CD4-positive, alpha-beta T cell treated with Interferon gamma for 1 hour (primary cell): ENCODE data around the gene ALKBH5.
A peak's percentile ranks its signal among the peaks of the same experiment; 100 is the strongest.
"Not testable (repeated sequence)": the region's sequence is repeated elsewhere in the genome, so short reads cannot be mapped to it uniquely, and the experiment has no call there.

Experiments used
- DNase-seq: peaks from one replicate; pipeline ENCODE4 v3.0.0-alpha.2; 2020

ALKBH5 gene

DNA sequence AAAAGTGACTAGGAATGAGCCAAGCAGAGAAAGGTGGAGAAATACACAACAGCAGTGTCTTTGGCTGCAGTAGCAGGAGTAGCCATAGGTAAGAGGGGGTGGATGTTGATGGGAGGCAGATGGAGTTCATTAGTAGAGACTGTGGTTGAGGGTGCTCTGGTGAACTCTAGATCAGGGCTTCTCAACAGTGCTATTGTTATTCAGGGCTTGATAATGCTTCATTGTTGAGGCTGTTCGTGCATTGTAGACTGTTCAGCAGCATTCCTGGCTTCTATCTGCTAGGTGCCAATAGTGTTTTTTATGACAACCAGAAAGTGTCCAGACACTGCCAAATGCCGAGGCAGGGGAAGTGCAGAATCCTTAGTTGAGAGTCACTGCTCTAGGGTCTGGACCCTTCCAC lies 3.6 kb downstream of the ALKBH5 start:
- DNase-seq: no peak

DNA sequence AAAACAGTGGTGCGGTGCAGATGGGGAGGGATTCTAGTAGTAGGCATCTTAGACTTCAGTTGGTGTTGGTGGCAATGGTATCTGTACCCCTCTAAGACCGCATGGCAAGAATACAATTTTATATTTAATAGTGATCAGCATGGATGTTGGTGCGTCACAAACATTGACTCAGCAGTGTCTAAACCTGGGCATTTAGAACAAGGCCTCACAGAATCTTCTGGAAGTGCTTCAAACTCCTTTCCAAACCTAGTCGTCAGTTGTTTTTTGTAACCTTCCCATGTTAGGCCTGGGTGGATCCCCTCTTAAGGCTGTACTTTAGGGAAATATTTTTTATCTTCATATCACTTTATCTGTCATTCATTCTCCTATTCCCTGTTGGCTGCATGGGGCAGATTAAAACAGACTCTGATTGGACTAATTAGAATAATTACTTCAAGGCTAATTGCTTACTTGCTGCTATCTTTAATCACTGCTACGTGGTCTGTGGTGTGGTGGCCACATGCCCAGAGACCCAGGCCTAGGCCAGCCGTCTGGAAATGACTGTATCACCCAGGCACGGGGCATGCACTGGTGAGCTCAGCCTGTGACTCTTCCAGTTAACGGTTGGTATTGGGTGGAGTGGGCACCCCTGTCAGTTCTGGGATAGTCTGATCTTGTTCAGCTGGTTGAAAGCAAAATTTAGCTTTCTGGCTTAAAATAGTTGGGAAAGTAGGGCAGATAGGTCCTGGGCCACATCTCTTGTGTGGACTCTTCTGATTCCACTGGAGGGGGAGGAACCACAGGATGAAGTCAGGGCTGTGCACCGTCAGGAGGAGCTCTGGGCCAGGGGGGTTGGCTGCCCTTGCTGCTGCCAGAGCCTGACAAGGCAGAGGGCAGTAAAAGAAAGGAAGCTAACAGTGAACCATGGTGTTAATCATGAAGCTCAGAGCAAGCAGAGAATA lies 4.5 kb downstream of the ALKBH5 start:
- DNase-seq: no peak

DNA sequence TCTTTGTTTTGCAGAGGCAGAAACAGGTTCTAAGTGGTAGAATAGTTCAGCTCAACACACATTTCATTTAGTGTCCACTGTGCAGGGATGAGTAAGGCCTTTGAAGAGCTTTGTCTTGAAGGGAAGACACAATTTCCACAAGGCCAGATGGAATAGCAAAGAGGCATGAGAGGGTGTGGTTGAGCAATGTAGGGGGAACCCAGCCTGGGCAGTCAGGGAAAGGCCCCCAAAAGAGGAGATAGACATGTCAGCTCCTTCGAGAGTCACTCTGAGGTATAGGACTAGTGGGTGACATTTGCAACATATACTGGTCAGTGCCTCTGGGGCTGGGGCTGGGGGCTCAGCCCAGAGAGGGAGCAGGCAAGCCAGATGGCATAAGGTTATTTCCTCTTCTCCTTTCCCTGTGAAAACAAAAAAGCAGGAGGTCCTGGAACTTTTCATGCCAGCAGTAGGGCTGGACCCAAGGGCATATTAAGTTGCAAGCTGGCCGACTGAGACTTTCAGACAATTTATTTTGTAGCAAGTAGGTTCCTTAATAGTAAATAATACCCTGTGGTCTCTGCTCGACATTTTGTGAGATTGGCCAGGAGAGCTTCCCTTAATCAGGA lies 7.1 kb downstream of the ALKBH5 start:
- DNase-seq: no peak

DNA sequence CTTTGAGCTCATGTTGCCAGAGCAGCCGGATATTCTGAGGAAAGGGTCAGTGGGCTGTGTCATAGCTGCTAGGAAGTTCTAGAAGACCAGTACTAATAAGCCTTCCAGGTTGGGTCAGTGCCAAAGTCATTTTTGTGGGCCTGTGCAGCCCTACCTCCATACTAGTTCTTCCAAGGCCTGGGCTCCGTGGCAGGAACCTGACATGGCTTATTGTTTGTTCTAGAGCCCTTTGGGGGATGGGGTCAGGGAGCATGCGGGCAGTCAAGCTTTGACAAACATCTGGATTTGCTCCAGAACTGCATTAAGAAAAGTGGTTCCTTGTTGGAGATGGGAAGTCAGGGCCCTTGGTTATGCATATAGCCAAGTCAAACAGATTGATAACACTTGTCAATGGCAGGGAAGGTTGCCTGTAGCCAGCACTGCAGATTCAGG lies 7.6 kb downstream of the ALKBH5 start:
- no peak for DNase-seq

DNA sequence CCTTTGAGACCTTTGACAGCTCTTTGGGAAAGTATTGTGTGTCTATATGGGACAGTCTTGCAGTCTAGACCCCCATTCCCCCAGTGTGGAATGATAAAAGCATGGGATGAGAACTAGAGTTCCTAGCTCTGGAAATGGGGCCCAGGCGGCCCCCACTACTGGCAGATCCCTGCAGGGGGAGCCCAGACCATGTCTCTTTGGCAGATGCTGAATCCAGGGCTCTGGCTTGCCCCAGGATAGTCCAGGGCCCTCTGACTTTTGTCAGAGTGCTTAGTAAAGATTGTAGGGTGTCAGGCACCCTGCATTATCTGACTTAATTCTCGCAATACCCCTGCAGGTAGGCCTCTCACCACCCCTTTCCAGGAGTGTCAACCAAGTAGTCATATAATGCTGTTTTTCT lies 8.3 kb downstream of the ALKBH5 start:
- DNase-seq: no peak

DNA sequence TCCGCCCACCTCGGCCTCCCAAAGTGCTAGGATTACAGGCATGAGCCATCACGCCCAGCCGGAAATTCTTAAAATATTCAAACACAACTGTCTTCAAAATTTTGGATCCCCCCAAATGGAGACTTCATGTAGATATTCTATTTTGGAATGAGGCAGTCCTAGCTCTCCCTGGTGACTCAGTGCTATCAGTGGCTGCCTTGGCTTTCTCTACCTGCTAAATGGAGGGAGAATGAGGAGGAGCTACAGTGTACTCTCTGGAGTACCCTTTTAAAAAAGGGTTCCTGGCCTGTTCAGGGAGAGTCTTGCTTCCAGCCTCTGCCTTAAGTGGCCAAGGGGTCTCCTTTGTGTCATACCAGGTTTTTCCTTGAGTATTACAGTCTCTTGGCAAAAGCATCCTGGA lies 10.8 kb downstream of the ALKBH5 start:
- DNase-seq: no peak

DNA sequence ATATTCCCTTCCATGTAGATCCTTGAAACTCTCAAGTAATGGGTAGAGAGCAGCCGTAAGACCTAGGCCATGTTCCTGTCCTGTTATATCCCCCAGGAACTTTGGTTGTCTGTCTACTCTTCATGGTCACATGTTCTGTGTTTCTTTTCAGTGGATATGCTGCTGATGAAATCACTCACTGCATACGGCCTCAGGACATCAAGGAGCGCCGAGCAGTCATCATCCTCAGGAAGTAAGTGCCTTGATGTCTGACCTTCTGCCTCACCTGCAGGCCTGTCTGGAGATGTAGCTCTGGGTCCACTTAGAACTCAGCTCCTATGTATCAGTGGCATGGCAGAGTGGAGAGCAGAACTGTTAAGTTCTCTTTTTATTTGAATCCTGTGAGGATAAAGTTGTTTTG lies 11.2 kb downstream of the ALKBH5 start:
- DNase-seq: no peak

DNA sequence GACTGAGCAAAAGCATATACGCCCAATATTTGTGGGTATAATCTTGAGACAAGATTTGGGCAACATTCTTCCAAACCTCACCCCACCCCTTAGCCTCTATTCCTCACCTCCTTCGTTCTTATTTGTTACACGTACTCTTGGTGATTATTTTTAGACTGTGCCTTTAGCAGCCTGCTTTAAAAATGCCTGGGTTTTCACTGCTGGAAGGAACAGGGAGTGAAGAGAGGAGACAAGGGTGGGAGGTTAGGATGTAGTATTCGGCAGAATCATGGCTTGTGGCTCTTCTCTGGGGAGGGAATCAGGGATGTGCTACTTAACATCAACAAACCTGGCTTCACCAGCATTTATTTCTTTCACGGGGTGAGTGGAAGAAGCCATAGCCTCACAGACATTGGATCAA lies 11.6 kb downstream of the ALKBH5 start:
- DNase-seq: no peak

DNA sequence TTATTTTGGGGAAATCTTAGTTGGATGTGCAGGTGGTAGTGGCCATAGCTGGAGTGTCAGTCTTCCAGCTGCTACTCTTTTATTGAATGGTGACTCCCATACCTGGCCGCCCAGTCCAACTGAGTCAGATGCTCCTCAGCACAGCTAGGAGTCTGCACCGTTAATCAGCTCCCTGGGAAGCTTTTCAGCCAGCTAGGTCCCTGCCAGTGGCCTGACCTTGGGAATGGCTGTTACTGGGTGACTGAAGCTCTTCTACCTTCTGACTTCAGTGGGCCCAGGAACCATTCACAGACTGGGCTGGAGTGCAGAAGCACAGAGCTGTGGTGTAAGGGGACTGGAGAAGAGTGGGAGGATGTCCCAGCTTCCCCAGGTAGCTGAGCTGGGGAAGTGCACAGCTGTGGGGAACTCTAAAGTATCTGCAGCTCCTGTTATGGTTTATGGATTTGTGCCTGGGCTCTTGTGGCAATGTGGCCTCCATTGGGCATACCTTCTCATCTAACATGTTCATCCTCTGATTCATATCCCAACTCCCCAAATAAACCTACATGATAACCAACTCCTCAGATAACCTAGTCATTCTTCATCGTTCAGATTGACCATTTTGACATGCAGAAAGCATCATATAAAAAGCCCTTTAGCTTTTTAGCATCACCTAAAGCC lies 14.0 kb downstream of the ALKBH5 start:
- no peak for DNase-seq

DNA sequence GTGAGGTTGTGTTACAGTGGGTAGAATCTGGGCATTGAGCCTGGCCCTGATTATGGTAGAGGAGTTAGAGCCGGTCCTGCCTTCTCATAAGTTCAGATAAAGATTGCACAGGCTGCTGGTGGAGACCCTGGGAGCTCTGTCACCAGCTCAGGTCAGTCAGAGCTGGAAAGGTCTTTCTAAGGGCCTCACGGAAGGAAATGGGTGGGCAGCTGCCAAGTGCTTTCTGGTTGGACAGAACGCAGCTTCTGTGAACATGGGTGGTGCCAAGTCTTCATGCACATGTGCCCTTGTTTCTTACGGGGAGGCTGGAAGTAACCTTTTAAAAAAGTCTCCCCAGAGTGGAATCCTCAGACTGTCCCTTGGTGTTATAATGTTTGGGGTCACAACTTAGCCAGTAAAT lies 14.9 kb downstream of the ALKBH5 start:
- DNase-seq: no peak

DNA sequence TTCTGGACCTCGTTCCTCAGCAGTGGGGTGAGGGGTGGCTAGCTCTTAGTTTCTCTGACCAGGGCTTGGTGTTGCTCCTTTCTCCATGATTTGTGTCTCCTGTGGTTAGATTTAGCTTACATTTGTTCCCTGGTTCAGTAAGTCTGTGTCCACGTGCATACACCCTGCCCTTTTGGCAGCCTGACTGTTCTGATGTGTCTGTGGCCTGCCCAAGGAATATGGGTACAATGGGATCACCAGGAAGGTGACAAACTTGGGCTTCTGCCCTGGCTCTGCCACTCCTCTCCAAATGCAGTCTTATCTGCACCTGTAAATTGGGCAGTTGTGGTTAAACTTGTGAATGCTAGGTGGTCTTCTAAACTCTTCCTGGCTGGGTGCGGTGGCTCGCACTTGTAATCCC lies 17.5 kb downstream of the ALKBH5 start:
- DNase-seq: no peak

DNA sequence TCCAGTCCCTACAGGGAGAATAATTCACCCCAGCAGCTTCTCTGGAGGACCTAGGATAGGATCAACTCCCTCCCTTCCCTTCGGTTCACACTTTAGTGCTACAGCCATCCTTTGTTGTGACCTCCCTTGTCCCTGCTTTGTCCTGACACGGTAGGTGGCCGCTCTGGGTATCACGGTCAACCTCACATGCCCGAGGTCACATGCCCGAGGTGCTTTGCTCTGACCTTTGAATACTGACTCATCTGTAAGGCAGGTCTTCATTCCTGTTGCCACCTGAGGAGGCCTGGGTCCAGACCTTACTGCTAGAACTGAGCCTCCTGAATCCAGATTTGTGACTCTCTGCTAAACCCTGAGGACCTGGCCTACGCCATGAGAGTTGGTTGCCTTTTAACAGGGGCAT lies 19.7 kb downstream of the ALKBH5 start:
- no peak for DNase-seq

DNA sequence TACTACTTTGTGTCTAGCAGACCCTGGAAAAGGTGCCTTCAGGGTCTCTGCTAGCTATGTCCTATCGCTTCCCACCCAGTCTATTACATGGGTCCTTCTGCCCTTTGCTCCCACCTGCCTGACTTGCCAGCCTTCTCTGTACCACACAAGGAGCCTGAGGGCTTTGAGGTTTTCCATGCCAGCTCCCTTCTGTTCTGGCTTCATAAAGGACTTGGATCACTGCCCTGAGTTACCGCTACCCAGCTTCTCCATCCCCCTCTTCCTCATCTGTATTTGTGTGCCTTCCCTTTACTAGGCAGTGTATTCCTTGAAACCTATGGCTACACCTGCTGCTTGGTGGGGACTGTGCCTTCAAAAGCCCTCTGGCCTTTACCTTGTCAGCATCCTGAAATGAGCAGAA lies 22.2 kb downstream of the ALKBH5 start:
- DNase-seq: no peak

DNA sequence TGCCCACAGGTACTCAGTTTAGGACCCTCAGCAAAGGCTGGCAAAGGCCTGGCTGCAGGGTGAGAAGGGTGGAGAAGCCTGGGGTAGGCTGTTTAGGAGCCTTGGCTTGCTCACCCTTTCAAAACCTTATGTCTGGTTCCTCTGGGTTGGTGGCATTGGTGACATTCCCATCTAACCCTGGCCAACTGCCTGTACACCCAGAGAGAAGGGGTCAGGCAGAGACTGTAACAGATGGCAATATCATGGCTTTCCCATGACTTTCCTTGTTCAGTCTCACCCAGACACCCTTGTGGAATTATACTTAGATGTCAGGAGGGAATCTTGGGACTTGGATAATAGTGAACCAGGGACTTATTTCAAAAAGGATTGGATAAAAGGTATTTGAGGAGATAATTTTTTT lies 23.3 kb downstream of the ALKBH5 start:
- no peak for DNase-seq

DNA sequence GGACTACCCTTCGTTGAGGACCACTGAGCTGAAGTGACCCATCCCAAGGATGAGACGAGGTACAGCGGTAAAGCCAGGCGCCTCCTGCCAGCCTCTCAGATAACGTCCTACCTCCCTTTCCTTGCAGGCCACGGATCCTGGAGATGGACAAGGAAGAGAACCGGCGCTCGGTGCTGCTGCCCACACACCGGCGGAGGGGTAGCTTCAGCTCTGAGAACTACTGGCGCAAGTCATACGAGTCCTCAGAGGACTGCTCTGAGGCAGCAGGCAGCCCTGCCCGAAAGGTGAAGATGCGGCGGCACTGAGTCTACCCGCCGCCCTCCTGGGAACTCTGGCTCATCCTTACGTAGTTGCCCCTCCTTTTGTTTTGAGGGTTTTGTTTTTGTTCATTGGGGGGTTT lies 24.5 kb downstream of the ALKBH5 start:
- DNase-seq: no peak

DNA sequence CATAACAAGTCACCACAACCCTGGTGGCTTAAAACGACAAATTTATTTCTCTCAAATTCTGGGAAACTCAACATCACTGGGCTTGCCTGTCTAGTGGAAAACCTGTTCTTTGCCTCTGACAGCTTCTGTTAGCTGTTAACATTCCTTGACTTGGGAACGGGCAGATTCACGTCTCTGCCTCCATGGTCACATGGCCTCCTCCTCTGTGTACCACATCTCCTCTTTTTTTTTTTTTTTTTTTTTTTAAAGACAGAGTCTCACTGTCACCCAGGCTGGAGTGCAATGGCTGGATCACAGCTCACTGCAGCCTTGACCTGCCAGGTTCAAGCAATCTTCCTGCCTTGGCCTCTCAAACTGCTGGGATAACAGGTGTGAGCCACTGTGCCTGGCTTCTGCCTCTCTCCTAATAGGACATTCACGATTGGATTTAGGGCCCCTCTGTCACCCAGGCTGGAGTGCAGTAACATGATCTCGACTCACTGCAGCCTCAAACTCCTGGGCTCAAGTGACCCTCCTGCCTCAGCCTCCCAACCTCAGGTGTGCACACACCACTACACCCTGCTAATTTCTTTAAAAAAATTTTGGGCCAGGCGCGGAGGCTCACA lies 30.1 kb downstream of the ALKBH5 start:
- no peak for DNase-seq

DNA sequence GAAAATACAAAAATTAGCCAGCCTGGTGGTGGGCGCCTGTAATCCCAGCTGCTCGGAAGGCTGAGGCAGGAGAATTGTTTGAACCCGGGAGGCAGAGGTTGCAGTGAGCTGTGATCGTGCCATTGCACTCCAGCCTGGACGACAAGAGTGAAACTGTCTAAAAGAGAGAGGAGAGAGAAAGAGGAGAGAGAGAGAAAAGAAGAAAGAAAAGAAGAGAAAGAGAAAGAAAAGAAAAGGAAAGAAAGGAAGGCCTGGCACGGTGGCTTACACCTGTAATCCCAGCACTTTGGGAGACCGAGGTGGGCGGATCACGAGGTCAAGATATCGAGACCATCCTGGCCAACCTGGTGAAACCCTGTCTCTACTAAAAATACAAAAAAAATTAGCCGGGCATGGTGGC lies 33.3 kb downstream of the ALKBH5 start:
- not testable (repeated sequence) for DNase-seq

DNA sequence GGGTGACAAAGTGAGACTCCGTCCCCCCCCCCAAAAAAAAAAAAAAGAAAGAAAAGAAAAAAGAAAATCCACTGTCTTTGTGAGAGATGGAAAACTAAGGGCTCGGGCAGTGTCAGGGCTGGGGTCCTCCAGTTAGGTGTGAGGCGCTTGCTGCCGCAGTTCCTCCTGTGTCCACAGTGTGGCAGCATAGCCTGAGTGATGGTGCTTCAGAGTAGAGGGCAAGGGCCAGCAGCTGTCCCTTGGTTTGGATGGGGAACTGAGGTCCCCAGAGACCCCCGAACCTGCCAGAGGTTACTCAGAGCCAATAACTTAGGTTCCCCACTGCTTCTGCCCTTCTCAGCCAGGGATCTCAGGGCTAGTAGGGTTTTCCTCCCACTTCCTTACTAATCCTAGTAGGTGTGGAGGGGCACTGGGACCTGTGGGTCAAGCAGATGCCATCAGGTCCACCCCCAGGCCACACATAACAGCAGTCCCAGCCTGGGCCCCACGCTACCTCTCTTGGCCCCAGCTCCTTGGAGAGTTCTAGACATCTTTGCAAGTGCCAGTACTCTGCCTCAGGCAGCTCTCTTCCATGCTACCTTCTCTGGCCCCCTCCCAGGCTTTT lies 33.9 kb downstream of the ALKBH5 start:
- DNase-seq: peak; percentile 69

DNA sequence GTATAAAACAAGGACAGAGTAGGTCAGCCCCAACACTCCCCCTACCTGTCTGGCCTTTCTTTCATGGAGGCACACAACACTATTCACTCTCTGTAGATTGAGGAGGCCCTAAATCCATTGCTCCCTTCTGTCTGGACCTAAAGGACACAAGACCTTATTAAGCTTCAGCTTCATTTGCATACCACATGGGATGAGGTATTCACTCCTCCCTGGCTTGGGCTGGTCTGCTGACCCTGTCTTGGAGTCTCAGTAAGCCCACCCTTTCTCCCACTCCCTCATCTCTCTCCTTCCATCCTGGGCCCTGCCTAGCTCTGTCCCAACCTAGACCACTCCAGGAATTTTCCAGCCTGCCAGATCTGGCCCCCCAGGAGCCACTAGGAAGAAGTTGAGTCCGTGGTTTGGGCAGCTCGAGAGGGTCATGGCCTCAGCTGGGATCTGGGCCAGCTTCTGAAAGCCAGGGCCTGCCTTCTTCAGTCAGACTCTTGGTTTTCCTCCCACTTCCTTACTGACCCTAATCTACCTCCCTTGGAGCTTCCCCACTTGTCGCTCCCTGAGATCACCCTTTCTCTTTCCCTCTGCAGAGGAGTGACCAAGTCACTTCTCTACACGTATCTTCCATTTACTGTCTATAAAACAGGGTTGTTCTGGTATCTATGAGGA lies 35.3 kb downstream of the ALKBH5 start:
- DNase-seq: no peak

DNA sequence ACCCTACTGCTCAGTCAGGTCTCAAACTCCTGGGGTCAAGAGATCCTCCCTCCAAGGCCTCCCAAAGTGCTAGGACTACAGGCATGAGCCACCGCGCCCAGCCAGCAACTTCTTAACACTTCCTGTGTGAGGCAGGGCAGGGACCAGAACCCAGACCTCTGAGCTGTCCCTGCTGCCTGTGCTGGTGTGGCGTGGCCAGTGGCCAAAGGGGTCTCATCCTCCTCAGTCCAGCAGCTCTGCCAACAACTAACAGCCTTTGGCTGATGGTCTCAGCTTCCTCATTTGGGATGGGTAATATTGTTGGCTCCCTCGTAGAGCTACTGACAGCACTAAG lies 40.4 kb downstream of the ALKBH5 start:
- DNase-seq: no peak

DNA sequence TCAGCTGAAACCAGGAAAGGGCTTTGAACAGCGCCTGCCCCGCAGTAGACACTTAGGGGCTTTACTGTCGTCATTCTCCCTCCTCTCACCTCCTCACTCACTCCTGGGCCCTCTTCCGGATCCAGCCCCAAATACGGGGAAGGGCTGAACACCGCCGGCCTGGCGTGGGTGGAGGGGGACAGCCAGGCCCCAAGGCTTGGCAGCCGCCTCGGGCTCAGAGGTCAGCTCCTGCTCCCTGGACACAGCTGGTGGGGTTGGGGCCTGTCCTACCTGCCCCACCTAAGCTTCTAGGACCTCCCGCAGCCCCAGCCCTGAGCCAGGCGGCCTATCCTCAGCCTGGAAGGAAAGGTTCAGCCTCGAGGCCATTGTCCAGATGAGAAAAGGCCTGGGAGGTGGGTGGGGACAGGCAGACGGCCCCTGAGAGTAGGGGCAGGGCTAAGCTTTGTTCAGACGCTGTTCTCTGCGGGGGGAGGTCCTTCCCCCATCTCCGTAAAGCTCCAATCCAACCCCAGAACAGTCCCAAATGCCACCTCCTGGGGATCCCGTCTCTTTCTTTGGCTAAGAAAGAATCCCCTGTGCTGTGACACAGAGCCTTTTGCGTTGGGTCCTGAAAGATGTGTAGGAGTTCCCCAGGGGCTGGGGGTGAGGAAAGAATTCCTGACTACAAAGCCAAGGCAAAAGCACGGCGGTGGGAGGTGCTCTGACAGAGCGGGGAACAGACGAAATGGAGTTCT lies 40.9 kb downstream of the ALKBH5 start:
- DNase-seq: no peak

DNA sequence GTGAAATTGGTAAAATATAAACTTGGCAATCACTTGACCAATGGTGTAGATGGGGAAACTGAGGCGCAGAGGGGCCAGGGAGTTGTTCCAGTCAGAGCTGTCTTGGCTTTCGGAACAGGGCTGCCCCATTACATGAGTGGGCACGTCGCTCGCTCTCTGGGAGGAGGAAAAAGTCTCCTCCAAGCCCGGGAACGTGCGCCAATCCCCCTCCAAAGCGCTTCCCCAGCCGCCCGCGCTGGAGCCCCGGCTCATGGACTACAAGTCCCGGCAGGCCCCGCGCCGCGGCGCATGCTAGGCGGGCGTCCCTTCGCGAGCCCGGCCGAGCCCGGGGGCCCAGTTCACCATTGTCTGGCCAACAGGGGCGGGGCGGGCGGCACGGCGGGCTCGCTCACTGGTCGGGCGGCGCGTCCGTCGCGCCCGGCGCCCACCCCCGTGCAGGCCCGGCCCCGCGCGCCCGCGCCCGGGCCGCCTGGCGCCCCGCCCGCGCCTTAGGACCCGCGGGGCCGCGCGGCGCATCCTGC lies 41.6 kb downstream of the ALKBH5 start, which contains the start of gene LLGL1:
Gene LLGL1 (plus strand): TSS at position 515 of the 521 bp plus-strand sequence. CDS start 48 bp downstream, outside the sequence.
- peak; percentile 95 for DNase-seq
